GM21526 (cell line): ENCODE measurements around the gene TMEM170B.

ENCODE experiments used
- ATAC-seq: cut with Tn5 transposase; IDR thresholded peaks from one replicate; pipeline ENCODE4 v1.9.1; 2021; ENCODE audit warnings: moderate library complexity; ENCODE audit not compliant: unreplicated experiment, low FRiP score

The TMEM170B gene

DNA sequence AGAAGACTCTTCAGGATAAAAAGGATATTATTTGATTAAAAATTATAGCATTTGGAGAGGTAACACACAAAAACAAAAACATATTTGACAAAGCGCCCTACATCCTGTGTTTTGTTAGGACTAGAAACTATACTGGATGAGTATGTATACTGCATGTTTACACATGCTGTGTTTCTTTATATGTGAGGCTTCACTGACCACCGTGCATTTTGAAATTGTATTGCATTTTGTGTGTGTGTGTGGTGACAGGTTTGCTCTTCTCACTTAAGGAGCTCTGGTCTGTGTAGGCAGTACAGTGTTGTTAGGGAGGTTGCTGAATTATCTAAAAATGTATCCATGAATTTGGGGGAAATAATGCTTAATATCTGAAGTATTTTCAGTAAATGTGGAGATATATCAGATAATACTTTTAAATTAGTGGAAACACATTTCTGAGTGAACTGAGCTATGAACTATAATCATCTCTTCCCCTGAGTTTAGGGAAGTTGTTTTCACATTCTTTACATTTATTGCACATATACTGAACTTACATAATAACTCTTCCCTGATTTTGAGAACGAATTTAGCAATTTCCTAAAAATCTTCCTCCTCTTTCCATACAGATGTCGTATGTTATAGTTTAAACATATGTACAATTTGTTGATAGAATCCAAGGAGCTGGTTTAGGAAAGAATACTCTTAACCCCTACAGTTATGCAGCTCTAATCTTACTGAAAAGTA is 43.3 kb downstream of the TMEM170B start:
- ATAC-seq: no peak

DNA sequence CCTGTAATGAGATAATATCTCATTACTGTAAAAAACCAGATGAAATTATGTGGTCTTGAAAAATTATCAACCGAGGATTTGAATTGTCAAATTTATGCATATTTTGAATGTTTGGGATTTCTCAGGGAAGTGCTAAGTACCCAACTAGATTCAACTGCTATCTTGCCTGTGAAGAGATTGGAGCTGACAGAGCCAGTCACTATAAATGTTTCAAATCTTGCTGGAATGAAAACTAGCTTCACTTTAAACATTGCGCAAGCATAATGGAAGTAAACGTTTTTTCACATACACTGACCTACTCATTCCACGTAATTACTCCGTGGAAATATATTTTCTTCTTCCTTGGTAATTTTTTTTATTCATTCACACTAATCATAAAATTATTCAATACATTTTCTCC is 46.7 kb downstream of the TMEM170B start:
- ATAC-seq: no peak

DNA sequence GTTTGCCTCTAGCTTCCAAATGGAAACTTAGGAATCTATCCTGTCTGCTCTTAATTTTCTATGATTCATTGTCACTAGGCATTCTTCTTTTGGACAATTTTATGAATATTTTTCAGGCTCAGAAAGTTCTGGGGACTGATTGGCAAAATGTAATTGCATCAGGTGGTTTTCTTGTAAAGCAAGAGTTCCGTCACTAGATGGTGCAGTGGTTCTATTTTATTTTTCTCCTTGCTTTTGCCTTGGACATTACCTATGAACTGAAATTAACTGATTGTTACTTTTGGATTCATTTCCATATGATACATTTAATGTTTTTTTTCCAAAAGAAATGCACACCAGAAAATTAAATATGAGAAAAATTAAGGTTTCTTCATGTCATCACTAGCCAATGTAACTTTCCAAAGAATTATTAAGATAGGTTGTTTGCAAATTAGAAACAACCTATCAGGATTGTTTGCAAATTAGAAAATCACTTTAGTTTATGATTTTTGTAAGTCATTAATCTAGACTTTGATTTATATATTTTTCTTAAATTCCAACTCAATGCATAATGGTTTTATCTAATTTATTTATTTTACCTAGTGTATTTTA is 48.0 kb downstream of the TMEM170B start:
- no peak for ATAC-seq

DNA sequence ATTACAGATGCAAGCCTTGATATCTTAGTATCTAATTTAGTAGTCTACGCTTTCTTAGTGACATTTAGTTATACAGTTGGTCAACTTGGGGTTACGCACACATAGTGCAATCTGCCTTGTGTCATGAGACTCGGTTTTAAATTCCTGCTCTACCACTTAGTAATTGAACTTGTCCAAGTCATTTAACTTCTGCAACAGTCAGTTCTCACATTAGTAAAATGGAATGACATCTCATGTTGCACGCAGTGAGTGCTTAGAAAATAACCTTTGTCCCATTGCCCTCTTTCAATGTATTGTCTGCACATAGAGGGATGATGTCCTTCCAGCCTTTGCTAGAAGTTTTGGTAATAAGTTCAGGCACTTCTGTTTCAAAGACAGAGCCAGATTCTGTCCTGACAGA is 48.6 kb downstream of the TMEM170B start:
- no peak for ATAC-seq

DNA sequence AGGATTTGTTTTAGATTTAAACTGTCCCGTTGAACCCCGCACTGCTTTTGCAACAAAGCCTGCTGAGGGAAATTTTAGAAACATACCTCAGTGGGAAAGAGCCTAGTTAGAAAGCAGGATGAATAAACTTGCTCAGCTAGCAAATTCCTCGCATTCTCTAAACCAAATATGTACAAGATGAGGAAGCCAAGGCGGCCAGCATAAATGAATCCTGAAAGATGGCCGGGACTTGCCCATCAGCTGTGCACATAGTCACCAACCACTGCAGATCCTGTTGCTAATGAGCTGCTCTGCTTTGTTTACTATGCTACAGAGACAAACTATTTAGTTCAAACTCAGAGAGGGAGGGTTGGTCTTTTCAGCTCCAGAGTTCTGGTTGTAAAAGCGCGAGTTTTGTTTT is 49.0 kb downstream of the TMEM170B start:
- no peak for ATAC-seq

DNA sequence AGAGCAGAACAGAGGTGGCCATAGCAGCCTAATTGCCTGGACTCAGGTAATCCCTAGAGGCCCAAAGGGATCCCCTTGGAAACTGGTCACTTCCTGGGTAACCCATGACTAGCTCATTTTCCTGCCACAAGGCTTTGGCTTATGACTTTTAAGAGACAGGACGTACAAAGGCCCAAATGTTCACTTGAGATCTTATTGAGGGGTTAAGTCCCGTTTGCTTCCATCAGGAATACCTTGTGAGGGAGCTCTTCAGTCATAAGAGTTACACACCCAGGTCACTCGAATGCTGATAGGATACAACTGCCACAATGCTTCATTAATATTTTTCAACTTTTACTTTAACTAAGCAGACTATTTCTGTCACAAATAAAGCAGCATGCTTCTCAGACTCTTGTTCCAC is 51.7 kb downstream of the TMEM170B start:
- no peak for ATAC-seq

DNA sequence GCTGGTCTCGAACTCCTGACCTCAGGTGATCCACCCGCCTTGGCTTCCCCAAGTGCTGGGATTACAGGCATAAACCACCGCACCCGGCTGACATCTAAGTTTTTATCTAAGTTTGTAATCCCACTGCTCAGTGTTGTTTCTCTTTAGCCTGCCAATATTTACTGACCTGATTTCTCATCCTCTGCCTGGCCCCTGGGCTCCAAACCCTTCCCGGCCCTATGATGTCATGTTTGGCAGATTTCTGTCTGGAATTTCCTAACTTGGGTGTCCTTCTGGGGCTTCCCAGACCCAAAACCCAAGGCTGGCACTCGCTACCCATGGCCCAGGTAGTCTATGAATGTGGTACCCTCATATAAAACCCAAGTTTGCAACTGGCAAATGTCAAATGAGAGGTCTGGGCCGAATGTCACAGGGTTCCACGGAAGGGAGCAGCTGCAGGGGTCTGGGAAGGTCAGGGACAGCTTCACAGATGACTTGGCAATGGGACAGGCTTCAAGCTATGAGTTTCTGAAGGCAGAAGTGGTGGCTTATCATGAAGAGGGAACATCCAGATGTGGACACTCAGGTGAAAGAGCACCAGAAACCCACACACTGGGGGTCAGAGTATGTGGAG is 54.9 kb downstream of the TMEM170B start:
- no peak for ATAC-seq

DNA sequence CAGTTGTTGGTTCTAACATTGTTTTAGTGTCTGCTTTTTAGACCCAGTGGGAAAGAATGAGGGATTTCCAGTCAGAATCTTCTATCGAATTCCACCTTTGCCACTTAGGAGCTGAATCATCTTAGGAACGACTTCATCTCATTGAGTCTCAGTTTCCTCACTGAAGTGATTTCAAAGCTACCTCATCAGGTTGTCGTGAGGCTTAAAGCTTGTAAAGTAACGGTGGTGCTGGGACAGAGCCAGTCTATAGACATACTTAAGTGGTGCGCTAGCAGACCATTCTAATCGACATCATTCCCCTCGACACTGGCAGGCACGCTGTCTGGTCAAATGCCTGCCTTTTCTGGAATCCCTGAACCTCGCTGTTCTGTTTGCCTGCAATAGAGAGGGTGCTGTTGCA is 55.5 kb downstream of the TMEM170B start:
- ATAC-seq: no peak

DNA sequence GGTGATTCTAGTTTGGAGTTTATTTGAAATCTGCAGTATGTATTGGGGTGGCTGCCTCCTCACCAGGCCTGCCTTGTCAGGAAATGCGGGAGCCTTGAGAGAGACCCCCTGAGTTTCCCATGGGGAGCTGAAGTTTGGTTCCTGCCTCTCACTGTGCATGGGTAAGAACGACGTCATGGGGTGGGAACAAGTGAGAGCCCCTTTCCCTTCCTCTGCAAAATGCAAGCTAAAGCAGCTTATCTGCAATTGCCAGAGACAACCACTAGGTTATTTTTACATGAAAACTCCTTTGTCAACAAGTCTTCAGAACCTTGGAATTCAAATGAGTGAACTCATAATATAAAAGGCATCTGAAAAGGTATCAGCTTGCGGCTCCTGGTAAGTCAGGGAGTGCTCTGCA is 58.4 kb downstream of the TMEM170B start:
- ATAC-seq: no peak

DNA sequence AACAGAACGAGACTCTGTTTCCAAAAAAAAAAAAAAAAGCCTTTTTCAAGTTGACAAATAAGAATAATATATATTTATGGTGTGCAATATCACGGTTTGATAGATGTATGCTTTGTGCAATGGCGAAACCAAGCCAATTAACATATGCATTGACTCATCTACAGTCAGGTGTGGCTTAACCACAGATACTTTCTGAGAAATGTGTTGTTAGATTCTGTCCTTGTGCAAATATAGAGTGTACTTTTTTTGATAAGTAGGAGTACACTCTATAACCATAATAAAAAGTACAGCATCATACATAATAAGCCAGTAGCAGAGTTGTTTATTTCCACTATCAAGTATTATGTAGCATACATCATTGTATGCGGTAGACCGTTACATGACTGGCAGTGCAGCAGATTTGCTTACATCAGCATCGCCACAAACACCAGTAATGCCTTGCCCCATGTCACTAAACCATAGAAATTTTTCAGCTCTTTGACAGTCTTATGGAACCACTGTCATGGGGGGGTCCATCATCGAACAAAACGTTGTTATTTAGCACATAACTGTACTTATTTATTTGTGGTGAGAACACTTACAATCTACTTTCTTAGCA is 59.2 kb downstream of the TMEM170B start:
- no peak for ATAC-seq

DNA sequence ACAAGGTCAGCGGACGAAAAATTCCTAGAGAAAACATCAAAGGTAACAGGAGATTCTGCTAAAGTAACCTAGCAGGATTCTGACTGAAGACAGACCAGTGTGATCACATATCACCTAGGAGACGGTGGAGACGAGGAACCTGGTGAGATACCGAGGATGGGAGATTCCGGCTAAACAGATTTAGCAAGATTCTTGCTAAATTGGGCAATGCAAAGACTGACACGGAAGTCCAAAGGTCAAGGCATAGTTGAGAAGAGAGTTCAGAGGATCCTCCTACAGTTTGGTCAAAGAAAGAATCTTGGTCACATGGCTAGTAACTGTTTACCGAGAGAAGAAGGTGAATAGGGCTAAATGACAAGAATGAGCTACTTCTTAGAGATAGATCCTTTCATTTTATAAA is 61.1 kb downstream of the TMEM170B start:
- ATAC-seq: no peak

DNA sequence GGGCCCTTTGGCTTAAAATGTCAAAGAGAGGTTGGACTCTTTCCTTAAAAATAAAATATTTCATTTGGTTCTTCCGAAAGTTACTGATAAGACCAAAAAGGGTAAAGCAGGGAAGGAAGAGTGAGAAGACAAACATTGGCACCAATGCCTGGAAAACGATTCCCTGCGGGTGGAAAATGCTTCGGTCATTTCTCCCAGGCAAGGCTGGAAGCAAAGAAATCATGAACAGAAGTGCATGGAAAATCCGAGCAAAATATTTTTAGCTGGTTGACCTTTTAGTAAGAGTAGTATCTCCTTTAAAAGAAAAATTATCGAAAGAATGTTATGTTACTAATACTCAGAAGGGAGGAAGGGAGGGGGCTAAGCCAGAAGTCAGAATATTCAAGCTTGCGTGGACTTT is 62.7 kb downstream of the TMEM170B start:
- ATAC-seq: no peak

DNA sequence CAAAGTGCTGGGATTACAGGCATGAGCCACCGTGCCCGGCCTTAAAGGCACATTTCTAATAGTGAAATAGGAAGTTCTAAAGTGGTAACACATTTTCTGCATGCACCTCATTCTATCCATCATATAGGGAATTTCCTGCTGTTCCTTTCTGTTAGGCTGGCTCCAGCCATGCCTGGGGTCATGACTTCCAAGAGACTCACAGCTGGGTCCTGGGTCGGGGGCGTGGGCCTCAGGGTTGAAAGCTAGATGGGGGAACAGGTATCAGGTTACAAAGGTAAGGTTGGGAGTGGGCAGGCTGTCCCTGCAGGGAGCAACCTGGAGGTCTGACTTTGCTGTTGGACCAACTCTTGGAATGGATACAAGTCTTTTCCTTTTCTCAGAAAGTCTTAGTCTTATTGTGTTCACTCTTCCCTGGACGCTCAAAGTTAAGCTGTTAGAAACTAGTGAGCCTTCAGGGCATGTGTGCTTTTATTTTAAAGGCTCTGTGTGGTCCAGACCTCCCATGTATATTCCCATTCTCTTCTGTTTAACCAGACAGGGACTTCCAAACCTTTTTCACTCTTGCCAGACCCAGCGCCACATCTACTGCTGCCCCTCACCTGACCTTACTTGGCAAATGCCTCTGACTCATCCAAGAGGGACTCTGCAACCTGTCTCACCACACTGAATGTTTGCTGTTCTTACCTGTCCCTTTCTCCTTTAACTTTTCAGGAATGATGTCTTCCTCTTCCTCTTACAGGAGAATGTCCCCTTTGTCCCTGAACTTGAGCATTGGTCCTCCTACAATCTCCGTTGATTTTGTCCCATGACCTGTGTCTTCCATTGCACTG is 64.4 kb downstream of the TMEM170B start:
- no peak for ATAC-seq

DNA sequence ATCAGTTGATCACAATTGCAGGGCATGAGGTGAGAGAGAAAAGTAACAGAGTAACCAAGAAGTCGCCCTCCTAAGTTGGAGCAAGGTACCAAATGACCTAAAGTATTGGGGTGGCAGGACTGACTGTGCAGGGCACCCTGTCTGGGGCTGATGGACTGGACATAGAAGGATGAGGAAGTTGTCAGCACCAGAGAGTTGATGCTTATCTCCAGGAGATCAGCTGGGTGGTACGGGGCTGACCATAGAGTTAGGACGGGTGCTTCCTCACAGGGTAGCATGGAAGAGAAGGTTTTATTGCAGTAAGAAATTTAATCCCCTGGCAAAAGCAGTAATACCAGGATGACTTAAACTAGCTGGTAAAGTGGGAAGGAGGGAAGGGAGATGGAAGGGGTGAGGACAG is 66.7 kb downstream of the TMEM170B start:
- ATAC-seq: no peak

DNA sequence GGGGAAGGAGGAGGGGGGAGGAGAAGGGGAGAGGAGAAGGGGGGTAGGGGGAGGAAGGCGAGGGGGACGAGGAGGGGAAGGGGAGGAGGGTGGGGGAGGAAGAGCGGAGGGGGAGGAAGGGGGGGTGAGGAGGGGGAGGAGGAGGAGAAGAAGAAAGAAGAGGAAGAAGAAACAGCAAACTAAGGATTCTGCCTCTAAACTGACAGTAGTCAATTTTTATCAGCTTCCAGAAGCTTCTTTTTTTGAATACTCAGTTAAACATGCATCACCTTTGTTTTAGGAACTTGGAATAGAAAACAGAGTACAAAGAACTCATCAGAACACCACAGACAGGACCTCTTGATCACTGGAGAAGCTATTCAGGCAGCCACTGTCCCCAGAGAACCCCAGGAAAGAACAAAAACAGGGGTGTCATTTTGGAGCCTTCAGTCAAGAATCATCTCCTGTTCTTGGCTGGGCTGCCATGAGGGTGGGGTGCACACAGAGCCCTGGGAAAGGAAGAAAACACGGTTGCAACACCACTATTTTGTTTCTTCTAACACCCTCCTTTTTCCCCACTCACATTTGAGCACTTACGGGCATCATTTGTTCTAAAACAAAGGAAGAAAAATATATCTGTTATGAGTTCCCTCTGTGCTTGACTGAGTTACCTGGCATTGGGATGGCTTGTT is 67.4 kb downstream of the TMEM170B start:
- no peak for ATAC-seq

DNA sequence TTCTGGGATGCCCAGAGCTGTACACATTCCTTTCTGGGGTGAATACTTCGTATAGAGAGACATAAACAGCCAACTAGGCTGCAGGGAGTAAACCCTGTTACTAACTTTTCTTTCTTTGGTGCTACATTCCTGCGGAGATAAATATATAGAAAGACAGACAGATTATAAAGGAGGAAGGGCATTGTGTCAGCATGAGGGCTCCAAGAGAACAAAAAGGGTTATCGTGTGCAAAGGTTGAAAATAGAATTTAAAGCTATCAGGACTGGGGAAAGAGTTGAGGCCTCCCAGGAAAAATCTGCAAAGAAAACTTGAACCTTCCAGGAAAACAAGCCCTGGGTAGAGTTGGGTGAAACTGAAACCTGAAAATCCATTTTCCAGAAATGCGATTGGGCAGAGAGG is 68.0 kb downstream of the TMEM170B start:
- ATAC-seq: no peak

DNA sequence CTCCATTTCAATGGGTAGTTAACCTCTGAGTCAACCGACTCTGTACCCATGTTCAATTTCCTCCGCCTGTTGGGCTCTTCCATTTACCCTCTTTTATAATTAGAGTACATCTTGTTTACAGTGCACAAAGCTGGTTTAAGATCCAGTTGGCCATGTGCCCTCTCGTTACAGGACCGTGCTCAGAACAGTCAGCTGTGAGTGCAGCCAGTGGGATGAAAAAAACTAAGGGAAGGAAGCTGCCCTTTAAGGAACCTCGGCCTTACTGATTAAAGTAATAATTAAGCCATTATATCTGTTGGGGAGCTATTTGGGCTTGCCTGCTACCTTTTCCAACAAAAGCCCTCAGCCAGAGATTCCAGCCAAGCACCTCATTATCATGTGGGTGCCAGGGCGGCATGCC is 68.8 kb downstream of the TMEM170B start:
- ATAC-seq: no peak

DNA sequence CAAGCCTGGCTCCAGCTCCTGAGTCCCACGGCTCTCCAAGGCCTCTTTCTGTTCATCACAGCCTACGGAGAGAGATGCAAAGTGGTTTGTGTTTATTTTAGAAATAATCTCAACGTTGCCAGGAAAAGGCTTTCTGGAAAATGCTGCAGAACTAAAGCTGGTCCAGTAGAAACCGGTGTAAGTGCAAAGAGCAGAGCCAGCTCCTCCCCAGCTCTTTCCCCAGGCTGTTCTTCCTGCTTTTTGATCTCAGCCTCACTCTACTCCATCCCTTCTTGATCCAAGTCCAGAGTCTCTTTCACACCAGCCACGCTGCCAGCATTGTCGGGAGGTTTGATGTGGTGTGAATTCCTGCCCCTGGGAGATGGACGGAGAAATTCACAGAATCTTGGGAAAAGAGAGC is 69.8 kb downstream of the TMEM170B start:
- no peak for ATAC-seq

DNA sequence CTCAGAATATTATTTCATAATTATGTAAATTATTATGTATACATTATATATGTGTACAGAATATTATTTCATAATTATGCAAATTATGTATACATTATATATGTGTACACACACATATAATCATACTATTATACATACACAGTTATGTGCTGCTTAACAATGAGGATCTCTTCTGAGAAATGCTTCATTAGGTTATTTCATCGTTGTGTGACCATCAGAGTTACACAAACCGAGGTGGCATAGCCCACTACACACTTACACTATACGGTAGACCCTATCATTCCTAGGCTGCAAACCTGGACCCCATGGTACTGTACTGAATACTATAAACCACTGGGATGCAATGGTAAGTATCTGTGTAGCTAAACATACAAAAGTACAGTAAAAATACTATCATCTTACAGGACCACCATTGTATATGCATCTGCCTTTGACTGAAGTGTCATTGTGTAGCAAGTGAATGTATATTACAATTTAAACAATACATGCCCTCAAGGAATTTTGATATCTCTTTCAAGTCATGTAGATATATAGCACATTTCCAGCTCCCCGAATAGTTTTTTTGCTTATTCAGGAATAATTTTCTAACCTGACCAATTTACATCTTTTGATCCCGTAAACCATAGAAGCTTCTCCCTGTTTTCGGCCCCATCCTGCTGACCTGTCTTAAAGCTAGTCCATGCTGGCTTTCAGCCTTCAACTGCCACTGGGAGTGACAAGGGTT is 71.2 kb downstream of the TMEM170B start:
- no peak for ATAC-seq
